GM21786 (cell line): ENCODE results near the gene ARHGEF26.

Experiments
- ATAC-seq: cut with Tn5 transposase; IDR thresholded peaks from one replicate; pipeline ENCODE4 v1.9.1; 2021; ENCODE audit not compliant: unreplicated experiment

The ARHGEF26 gene

DNA sequence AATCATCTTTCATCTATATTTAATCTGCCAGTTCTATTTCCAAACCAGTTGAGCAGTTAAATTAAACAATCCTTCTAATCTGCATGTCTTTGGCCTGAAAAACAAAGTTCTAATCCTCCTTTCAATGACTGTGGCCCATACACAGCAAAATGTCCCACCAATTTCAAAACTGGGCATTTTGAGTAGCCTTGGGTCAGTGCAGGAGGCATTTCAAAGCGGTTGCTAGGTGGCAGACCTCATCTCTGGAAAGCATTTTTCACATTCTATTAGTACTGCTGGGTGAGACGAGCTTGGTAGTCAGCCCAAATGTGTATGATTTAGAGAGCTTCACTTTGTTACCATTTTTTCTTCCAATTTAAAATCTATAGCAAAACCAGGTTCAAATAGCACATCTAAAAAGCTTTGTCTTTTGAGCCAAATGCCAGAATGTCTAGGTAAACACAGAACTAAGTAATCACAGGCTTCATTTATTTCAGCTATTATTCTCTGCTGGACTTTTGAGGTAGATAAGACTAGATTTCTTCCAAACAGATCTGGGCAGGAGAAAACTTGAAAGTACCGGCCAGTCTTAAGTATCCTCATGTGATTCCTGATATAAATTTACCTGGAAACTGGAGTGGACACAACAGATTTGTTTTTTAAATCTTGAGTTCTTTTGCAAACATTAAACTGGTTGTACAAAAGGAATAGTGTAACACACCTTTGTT lies 8.9 kb upstream of the ARHGEF26 start:
- no peak for ATAC-seq

DNA sequence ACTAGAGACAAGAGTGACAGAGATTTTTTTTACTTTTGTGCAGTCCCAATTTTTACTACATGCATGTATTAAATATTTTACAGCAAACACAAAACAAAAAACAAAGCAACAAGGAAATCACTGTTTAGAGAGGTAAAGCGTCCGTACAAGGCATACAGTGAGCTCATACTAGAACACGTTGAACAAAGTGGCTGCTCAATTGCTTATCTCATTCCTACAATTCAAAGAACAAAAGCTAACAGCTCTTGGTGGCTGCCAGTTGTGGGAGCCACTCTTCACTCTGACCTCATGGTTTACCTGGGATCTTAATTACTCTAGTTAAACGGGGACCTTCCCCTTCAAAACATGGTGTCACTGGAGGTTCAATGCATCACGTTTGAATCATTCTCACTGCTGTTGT lies 7.6 kb upstream of the ARHGEF26 start:
- no peak for ATAC-seq

DNA sequence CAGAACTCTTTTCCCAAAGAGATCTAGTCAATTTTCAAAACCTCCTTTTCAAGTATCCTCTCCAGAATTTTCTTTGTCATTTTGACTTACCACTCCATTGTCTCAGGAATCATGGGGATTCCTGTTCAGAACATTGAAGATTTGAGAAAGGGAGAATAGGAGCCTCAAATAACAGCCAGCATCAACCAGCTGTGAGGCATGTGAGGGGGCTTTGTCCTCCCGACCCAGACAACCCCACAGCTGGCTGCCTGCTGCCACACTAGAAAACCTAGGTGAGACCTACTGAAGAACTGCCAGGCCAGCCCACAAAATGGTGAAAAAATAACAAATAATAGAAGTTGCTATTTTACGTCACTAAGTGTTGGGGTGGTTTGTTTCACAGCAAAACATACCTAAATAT lies 5.9 kb upstream of the ARHGEF26 start:
- ATAC-seq: no peak

DNA sequence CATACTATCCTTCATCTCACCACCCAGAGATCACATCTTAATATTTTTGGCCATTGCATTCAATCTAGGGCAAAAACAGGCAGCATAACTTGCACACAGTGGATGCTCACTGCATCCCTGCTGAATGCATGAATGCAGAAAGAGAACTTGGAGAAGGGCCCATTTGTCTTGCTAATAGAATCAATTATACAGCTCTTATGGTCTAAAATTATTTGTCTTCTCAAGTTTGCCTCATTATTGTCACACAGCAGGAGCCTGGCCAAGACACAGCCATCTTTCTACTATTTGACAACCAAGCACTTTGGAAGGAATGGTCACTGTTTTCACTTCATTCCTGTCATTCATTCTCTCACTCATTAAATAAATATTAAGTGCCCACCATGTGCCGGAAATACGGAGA lies 1.2 kb upstream of the ARHGEF26 start:
- no peak for ATAC-seq

DNA sequence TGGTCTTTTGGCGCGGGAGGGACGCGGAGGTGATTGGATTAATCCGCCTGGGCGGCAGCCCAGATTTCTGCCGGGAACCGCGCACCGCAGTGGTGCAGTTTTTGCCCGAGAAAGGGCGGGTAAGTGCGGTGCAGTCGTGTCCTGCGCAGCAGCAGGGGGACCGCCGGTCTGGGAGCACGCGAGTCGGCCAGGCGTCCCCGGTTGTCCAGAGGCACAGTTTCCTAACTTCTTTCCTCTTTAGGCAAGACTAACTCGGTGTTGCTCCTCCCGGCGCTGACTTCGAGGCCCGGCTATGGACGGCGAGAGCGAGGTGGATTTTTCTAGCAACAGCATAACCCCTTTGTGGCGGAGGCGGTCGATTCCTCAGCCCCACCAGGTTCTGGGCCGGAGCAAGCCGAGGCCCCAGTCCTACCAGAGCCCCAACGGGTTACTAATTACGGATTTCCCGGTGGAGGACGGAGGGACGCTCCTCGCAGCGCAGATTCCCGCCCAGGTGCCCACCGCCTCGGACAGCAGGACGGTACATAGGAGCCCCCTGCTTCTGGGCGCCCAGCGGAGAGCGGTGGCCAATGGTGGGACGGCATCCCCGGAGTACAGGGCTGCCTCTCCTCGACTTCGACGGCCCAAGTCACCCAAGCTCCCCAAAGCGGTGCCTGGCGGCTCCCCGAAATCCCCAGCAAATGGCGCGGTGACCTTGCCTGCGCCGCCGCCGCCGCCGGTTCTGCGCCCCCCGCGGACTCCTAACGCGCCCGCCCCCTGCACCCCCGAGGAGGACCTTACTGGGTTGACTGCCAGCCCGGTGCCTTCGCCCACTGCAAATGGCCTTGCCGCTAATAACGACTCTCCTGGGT lies 736 bp downstream of the ARHGEF26 start:
- ATAC-seq: peak; percentile 28

DNA sequence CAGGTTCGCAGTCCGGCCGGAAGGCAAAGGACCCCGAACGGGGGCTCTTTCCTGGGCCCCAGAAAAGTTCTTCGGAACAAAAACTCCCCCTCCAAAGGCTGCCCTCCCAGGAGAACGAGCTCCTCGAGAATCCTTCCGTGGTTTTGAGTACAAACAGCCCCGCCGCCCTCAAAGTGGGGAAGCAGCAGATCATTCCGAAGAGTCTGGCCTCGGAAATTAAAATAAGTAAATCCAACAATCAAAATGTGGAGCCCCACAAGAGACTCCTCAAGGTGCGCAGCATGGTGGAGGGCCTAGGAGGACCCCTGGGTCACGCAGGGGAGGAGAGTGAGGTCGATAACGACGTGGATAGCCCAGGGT lies 1.3 kb downstream of the ARHGEF26 start:
- no peak for ATAC-seq

DNA sequence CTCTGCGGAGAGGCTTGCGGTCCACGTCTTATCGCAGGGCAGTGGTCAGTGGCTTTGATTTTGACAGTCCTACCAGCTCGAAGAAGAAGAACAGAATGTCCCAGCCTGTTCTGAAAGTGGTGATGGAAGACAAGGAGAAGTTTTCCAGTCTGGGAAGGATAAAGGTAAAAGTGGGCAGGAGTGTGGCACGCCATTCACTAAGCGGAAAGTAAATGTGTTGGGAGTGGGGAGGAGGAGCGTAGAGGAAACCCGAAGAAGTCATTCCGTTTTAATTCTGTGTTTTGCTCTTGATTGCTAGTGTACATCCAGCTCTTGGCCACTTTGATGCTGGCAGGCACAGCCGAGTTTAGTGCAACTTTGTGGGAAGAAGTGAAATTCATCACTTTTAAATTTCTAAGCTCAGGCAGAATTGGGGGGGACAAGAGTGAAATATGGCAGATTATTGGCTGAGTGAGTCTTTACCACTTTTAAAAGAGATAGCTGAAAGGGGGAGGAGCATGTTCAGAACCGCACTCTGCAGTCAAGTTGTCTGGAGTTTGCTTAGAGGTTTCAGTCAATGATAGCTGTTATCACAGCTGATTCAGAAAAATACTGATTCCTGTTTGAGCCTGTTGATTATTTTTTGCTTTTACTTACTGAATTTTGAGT lies 1.8 kb downstream of the ARHGEF26 start:
- ATAC-seq: no peak

DNA sequence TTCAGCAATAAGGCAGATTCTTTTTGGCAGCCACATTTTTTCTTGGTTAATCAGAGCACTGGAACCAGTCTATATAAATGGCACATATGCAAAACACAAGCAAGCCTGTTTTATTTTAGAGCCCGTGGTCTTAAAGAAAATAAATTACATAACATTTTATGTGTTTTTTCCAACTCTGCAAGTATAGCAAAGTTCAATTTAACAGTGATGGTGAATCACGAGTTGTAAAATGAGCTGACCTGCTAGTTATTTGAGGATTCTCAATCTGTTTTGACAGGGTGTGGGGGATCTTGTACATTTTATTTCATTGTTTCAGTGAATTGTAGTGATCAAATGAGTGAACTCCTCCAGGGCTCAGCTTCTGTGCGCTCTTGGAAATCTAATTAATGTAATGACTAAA lies 2.7 kb downstream of the ARHGEF26 start:
- ATAC-seq: no peak

DNA sequence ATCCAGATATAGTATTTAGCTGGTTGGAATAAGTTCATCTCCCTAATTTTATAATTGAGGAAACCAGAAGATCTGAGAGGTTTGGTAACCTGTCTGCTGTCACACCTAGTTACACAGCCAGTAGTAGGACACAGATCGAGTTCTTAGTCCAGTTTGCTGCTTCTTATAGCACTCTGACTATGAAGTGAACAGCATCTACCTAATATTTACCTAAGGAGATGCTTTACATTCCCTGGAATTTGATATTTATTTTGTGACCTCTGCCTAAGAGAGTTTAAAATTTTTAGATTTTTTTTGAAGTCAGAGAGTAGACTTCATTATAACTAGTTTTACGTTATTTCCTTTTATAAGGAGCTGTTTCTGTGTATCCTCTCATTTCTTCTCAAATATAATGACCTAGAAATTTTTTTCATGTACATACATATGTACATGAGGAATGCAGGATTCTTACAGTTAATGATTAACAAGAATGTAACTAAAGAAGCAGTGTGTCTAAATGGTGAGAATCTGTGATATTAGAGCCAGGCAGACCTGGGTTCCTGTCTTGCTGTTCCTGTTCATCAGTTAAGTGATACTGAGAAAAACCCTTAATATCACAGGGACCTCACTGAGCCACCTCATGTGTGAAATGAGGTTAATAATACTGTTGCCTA lies 4.3 kb downstream of the ARHGEF26 start:
- no peak for ATAC-seq

DNA sequence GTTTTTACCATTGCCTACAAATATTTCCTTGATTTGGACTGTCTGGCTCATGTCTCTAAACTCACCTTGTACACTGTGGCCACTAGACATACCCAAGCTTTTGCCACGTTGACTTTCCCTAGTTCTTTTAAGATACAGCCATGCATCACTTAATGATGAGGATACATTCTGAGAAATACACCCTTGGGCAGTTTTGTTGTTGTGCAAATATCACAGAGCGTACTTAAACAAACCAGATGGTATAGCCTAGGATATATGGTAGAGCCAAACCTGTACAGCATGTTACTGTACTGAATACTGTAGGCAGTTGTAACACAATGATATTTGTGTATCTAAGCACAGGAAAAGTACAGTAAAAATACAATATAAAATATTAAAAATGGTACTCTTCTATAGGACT lies 5.5 kb downstream of the ARHGEF26 start:
- no peak for ATAC-seq

DNA sequence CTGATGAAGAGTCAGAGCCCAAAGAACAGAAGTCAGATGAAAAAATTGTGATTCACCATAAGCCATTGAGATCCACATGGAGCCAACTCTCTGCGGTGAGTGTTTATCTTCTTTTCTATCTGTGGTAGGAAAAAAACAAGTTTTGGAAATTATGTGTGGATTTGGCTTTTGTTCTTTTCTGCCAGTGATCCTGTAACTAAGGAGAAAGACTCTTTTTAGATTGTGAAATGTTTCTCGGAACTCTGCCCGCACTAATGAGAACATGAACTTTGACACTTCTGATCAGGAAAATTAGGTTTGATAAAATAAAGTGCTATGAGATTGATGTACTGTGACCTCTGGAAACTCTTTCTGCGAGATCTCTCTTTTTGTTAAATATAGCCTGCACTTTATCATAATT lies 8.4 kb downstream of the ARHGEF26 start:
- ATAC-seq: no peak

DNA sequence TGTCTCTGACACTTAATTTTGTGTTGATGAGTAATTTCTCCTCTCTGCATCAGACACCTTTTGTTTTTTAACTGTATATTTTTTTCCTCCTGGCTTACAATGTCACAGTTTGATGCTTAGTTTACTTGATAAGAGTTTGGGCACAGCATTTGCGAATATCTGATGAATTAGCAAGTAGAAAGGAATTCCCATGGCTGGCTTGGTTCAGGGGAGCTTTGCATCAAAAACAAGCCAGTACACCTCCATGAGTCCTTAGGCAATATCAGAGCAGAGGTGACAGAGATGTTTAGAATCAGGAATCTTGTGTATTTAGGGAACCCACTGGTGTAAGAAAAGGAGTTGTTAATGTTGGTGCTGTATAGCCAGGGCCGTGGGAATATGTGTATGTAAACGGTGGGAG lies 9.3 kb downstream of the ARHGEF26 start:
- no peak for ATAC-seq

DNA sequence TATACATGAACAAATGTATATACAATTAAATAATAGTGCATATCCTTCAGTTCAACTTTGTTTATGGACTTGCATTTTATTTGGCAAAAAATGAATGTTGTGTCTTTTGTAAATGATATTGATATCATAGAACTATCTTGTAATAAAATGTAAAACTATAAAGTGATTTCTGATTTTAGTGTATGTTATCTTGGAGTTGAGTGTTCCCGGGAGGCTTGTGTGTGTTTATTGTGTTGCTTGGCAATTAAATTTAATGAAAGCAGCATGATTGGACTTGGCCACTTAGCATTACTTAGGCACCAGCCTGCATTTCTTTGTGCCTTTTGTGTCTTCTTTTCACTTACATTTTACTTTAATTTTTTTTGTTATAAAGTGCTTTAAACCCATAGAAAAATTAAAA lies 10.6 kb downstream of the ARHGEF26 start:
- ATAC-seq: no peak

DNA sequence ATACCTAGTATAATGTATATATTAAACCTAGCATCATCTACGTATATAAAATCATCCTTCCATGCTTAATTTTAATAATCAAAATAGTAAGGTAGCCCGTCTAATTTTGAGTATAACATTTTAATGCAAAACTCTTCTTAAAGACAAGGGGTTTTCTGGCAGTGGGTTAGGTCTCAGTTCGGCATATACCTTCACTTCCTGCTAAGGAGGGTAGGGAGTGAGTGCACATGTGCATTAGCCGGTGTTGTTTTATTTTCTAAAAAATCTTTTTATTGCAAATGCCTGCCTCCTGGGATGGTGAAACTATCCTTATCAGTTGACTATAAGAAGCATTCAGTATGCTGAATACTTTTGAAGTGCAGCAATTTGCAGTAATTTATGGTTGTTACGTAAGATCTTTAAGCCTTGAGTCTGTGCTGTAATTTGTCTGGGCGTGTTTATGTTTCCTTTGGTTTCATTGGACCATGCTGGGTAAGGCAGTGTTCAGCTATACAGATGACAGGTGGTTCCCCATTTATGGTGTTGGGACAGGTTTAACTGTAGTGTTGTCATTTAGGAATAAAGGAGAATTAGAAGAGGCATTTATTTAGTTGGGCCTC lies 11.7 kb downstream of the ARHGEF26 start:
- ATAC-seq: peak; percentile 50

DNA sequence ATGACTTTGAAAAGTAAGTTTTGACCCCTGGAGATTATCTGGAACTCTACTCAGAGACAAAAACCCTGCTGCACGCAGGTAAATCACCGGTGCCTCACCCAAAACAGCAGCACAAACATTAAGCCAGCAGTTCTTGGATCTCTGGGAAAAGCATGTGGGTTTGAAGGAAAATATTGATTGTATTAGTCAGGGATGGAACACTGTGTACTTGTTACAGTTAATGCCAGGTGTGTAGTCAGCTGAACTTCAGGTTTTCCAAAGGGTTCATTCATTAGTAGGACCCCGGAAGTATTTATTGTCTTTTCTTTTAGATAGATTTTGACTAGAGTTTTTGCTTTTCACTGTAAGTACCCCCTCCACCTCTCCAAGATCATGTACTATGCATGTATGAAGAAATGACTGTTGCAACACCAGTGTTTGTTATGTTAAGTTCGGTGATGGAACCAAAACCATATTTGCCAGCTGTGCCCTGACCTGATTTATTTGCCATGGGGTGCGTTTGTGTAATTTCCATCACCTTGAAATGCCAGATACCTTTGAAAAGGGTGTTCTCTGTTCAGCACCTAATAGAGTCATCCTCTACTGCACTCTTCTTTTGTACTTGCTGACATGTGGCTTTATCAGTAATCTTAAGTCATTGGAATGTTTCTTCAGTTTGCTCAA lies 14.5 kb downstream of the ARHGEF26 start:
- ATAC-seq: no peak

DNA sequence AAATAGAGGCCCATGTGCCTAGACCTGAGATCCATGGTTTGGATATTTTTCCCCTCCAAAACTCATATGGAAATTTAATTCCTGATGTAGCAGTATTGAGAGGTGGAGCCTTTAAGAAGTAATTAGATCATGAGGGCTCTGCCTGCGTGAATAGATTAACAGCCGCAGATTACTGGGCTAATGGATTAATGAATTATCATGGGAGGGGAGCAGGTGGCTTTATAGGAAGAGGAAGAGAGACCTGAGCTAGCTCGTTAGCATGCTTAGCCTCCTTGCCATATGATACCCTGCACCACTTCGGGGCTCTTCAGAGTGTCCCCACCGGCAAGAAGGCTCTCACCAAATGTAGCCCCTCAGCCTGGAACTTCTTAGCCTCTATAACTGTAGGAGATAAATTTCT lies 15.8 kb downstream of the ARHGEF26 start:
- no peak for ATAC-seq

DNA sequence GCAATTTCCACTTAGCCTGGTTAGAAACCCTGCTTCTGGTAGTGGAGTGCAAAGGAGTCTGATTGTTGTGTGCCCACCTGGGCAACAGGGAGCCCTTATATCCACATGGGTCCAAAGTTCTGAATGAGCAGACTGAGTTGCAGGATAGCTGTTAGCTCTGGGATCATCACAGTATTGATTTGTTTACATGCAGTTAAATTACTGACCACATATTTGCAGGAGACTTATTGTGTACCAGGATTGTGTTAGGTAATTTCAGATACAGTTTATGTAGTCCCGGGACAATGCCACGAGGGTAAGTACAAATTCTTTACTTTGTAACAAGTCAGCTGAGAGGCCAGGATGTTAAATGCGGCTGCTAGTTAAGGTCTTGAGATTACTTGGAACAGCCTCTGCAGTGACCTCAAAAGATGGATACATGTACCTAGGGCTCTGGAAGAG lies 18.8 kb downstream of the ARHGEF26 start:
- ATAC-seq: no peak

DNA sequence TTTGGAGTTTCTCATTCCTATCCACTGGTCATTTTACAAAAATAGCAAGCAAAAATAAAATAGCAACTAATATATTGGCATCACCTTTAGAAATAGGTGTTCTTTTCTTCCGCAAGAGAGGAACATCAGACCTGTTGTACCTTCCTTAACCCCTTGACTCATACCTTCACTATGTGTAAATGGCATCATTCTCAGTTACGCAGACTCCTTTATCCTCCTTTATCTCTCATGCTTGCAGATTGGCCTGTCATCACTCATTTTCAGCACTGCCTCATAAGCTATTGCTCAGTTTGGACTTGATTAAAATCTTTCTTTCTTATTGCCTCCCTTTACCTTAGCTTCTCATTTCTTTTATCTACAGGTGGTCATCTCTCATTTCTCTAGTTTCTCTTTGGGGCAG lies 21.4 kb downstream of the ARHGEF26 start:
- no peak for ATAC-seq

DNA sequence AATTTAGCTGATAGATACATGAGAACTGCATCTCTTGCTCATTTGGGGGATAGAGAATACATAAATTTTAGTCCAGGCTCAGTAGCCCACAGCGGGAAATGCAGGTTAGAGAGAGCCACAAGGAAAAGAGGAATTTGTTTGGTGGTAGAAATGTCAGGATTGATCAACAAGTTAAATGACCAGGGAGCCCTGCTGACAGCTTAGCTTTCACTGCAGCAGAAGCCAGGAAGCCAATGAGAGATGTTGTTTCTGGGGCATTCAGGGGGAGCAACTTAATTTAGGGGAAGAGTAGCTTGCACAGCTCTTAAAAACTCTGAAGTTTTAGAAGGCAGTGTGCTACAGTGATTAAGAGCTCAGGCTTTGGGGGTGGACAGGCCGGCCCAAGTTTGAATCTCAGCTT lies 22.7 kb downstream of the ARHGEF26 start:
- no peak for ATAC-seq

DNA sequence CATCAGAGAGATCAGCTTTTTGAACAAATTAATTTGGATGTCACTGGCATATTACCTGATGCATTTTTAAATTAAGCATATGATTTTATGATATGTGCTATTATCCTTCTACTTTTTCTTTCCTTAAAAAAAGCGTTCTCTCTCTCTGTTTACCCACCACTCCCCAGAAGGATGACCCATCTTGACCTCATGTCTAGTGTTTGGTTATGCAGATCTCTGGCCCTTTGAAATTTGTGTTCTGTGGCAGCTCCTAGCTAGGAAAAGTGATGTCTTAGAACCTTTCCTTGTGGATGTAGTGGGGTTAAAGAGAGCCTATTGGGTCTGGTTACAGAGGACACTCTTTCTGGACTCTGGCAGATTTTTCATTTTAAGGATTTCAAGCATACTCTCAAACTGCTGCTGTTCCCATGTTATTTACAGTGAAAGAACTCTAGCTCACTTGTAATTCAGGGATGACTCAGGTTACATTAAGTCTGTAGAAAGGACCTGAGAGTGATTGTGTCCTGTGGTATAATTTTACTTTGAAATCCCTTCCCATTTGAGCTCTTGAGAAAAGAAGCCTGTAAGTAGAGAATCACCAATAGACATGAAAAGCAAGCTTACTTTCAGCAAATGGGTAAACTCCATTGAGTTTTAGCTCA lies 23.8 kb downstream of the ARHGEF26 start:
- ATAC-seq: no peak
